ENCODE measurements around the gene GATB.

GRCh38 chr4:151711646-151712045 lies 49.2 kb downstream of the GATB start:
- TF ChIP-seq CTCF (IDR thresholded peaks at IDR 0.05; ENCODE audit: low read length): no peak
- TF ChIP-seq EZH2 (IDR thresholded peaks at IDR 0.05; ENCODE audit: borderline replicate concordance, low read length): no peak
